T-cell (primary cell): ENCODE data around the gene BEAN1. TPM values are rescaled to one million over a fixed set of nuclear protein-coding genes. Genes with fewer than 3 reads are reported as not detected.

Experiments
- ATAC-seq, 4 experiments: fragments of 200-7000 bp in 3 of 4; fragments of 150-1000 bp in 1 of 4; cut with Tn5 transposase; replicated peaks in 1 of 4; 1 replicate in 3 of 4; 2 replicates in 1 of 4; pipeline ENCODE4 v1.10.0; 2021; ENCODE audit warnings: moderate library complexity in 3 of 4, mild to moderate bottlenecking in 2 of 4, moderate number of reproducible peaks in 1 of 4
- CTCF ChIA-PET, 2 donors: fragments of 300-600 bp; sonication (Branson Sonifier 250); formaldehyde crosslinking; loops; one replicate each; lab custom pipeline; 2022; ENCODE audit warnings: antibody characterized with exemption in 2 of 2; lab: Charles Lee
- POLR2A ChIA-PET, 2 donors: fragments of 300-600 bp; sonication (Branson Sonifier 250); formaldehyde crosslinking; loops; one replicate each; lab custom pipeline; 2022; ENCODE audit warnings: antibody characterized with exemption in 2 of 2; lab: Charles Lee
- DNase-seq, 35 experiments: peaks; one replicate each; pipeline versions ENCODE4 v3.0.0 to v3.0.0-alpha.2; 2013 to 2023
- H3K27ac ChIP-seq: one replicate; pipeline ENCODE4 v1.5.1; 2013; ENCODE audit warnings: low read length
- H3K27me3 ChIP-seq, 2 experiments: replicated peaks in 1 of 2; 1 replicate in 1 of 2; 2 replicates in 1 of 2; pipeline versions ENCODE4 v1.6.1 to v1.7.0; 2013; ENCODE audit warnings: low read length in 1 of 2, mixed read lengths in 1 of 2; ENCODE audit not compliant: control insufficient read depth in 2 of 2, insufficient read depth in 2 of 2; ENCODE audit errors: extremely low read depth in 1 of 2
- H3K36me3 ChIP-seq, 2 donors: 1 replicate in 1 of 2; 2 replicates in 1 of 2; pipeline versions ENCODE4 v1.6.1 to v1.7.0; 2013; ENCODE audit warnings: low read length in 1 of 2; ENCODE audit not compliant: control insufficient read depth in 2 of 2, insufficient read depth in 1 of 2; ENCODE audit errors: extremely low read depth in 1 of 2
- H3K4me1 ChIP-seq, 2 experiments: 1 replicate in 1 of 2; 2 replicates in 1 of 2; pipeline versions ENCODE4 v1.6.1 to v1.7.0; 2013; ENCODE audit warnings: low read length in 2 of 2, mixed read lengths in 1 of 2; ENCODE audit not compliant: insufficient read depth in 2 of 2, control insufficient read depth in 1 of 2; ENCODE audit errors: extremely low read depth in 1 of 2
- H3K4me3 ChIP-seq, 2 donors: 1 replicate in 1 of 2; 2 replicates in 1 of 2; pipeline versions ENCODE4 v1.5.1 to v1.7.0; 2013; ENCODE audit warnings: mild to moderate bottlenecking in 2 of 2, low read length in 1 of 2, moderate library complexity in 1 of 2; ENCODE audit not compliant: control insufficient read depth in 1 of 2; ENCODE audit errors: extremely low read depth in 1 of 2
- H3K9me3 ChIP-seq: 2 replicates; pipeline ENCODE4 v1.7.0; 2013
- H3K27ac Mint-ChIP-seq, 2 donors: one replicate each; pipeline ENCODE4 v1.8.0; 2020 to 2021; ENCODE audit warnings: mild to moderate bottlenecking in 2 of 2, mixed read lengths in 2 of 2
- H3K27me3 Mint-ChIP-seq, 2 donors: one replicate each; pipeline ENCODE4 v1.8.0; 2021 to 2022; ENCODE audit warnings: mixed read lengths in 2 of 2
- H3K36me3 Mint-ChIP-seq: one replicate; pipeline ENCODE4 v1.8.0; 2021; ENCODE audit warnings: mixed read lengths
- H3K4me1 Mint-ChIP-seq, 3 donors: one replicate each; pipeline ENCODE4 v1.8.0; 2020 to 2022; ENCODE audit warnings: mixed read lengths in 3 of 3, mild to moderate bottlenecking in 1 of 3
- H3K4me3 Mint-ChIP-seq, 3 donors: one replicate each; pipeline ENCODE4 v1.8.0; 2020 to 2022; ENCODE audit warnings: mild to moderate bottlenecking in 3 of 3, mixed read lengths in 3 of 3, moderate library complexity in 3 of 3
- H3K9me3 Mint-ChIP-seq, 3 donors: one replicate each; pipeline ENCODE4 v1.8.0; 2020 to 2022; ENCODE audit warnings: mixed read lengths in 3 of 3
- WGBS: methylation state at CpG from one replicate; pipeline ENCODE4 v1.1.5; 2013; ENCODE audit warnings: missing lambda C conversion rate; ENCODE audit not compliant: insufficient coverage; 5-methylcytosine and 5-hydroxymethylcytosine counted together
- total RNA-seq, 35 experiments: library from RNA in 6 of 35; stranded (reverse) in 6 of 35; fragments of 120-200 nt in 1 of 35; gene quantifications; one replicate each; pipeline versions ENCODE4 v1.2.1 to v1.2.4 and lab custom pipeline; 2013 to 2026

The BEAN1 gene
- total RNA-seq, 5 donors from 2014 or later (not counting 1 experiment from before 2014, with no cell fraction given): not detected

DNA sequence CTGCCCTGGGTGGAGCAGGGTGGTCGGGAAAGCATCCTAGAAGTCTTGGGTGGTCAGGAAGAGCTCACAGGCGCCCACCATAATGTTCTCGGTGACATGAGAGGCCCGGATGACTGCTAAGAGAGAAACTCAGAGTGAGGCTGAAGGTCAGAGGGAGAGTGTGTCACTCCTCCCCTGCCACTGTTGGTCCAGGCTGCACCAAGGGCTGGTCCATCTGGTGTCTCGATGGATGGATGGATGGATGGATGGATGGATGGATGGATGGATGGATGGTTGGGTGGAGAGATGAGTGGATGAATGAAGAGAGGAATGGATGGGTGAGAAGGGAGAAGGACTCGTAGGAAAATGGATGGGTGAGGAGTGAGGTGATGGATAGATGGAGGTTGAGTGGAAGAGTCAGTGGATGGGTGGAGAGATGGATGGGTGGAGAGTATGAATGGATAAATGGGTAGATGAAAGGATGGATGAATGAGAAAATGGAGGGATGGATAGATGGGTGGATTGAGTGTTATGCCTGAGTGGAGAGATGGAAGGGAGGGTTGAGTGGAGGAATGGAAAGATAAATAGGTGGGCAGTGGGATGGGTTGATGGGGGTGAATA is 43.0 kb downstream of the BEAN1 start:
- 80% methylated on average over 6 of the region's 6 CpGs for WGBS
- ATAC-seq: no peak
- Mint-ChIP-seq H3K36me3 (no peaks in the 10 kb centered on the region), H3K4me3 (no peak overlapping the region), H3K27me3 (peaks cover 8 to 26% of the 10 kb centered on the region in 2 donors), H3K4me1 (peaks cover 12 to 16% (median 13%) of the 10 kb centered on the region in 3 donors), H3K9me3 (peaks cover 0 to 4% (median 3%) of the 10 kb centered on the region in 3 donors), H3K27ac (no peak overlapping the region)
- no peak overlapping the region for H3K27ac ChIP-seq
- H3K27me3 ChIP-seq: peaks cover 0 to 29% of the 10 kb centered on the region in 2 experiments
- no peaks in the 10 kb centered on the region for H3K9me3 ChIP-seq
- ChIA-PET POLR2A (interaction anchor here in 1 of 2 donors (1.0 kb wide), 1 partner anchor 60 kb away, joined by 9 read pairs; no protein-coding TSS in a partner anchor), CTCF (interaction anchor here in 1 of 2 donors (1.1 kb wide), 1 partner anchor 9 kb away, joined by 3 read pairs; no protein-coding TSS in a partner anchor)
- DNase-seq: no peak
- H3K4me1 ChIP-seq: peaks cover 4 to 13% of the 10 kb centered on the region in 2 experiments
- no peaks in the 10 kb centered on the region for H3K36me3 ChIP-seq
- no peak overlapping the region for H3K4me3 ChIP-seq

DNA sequence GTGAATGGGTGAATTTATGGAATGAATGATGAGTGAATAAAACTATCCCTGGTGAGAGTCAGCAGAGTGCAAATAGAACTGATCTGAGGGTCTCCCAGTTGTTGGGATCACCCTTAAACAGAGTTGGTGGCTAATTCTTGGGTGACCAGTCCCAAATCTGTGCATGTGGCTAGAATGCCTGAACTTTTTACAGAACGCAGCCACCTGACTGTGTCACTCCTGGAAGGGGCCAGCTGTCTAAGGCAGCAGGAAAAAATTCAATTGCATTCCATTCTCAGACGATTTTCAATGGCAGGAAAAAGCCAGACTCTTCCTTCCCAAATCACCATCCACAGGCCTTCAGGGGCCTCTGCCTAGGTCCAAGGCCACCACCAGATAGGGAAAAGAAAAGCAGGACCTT is 43.5 kb downstream of the BEAN1 start:
- 74% methylated on average over 2 of the region's 2 CpGs for WGBS
- CTCF ChIA-PET: no interaction called here
- ATAC-seq (no peak), DNase-seq (no peak)
- H3K4me3 ChIP-seq: no peak overlapping the region
- no peaks in the 10 kb centered on the region for H3K9me3 ChIP-seq
- Mint-ChIP-seq H3K4me3 (no peak overlapping the region), H3K36me3 (no peaks in the 10 kb centered on the region), H3K9me3 (peaks cover 0 to 4% (median 3%) of the 10 kb centered on the region in 3 donors), H3K27ac (no peak overlapping the region), H3K4me1 (peaks cover 15 to 21% (median 17%) of the 10 kb centered on the region in 3 donors), H3K27me3 (peaks cover 7 to 22% of the 10 kb centered on the region in 2 donors)
- H3K36me3 ChIP-seq: no peaks in the 10 kb centered on the region
- H3K27ac ChIP-seq: no peak overlapping the region
- peaks cover 0 to 29% of the 10 kb centered on the region in 2 experiments for H3K27me3 ChIP-seq
- POLR2A ChIA-PET: no interaction called here
- H3K4me1 ChIP-seq: peaks cover 4 to 17% of the 10 kb centered on the region in 2 experiments

DNA sequence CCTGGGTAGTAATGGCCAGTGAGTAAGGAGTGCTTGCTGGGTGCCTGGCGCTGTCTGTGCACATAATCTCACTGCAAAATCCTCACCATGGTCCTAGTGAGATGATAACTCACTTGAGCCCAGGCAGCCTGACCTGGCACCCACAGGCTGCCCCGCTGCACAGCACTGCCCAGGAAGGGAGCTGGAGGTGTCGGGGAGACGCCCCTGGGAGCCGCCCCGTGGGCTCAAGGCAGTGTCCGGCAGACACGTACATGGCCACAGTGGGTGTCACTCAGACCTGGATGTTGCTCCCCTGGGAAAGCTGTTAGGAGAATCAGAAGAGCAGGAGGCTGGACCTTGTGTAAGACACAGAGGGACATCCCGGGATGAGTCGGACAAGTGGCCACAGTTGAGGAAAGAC is 44.2 kb downstream of the BEAN1 start:
- Histone ChIP-seq H3K4me1 (peaks cover 4 to 17% of the 10 kb centered on the region in 2 experiments), H3K4me3 (no peak overlapping the region), H3K27ac (no peak overlapping the region), H3K27me3 (peaks cover 0 to 27% of the 10 kb centered on the region in 2 experiments), H3K9me3 (no peaks in the 10 kb centered on the region), H3K36me3 (no peaks in the 10 kb centered on the region)
- no peaks in the 10 kb centered on the region for H3K36me3 Mint-ChIP-seq
- no peak overlapping the region for H3K27ac Mint-ChIP-seq
- H3K4me1 Mint-ChIP-seq: peaks cover 15 to 22% (median 20%) of the 10 kb centered on the region in 3 donors
- H3K27me3 Mint-ChIP-seq: peaks cover 2 to 19% of the 10 kb centered on the region in 2 donors
- 86% methylated on average over 10 of the region's 10 CpGs for WGBS
- DNase-seq (no peak), ATAC-seq (no peak)
- no peak overlapping the region for H3K4me3 Mint-ChIP-seq
- CTCF ChIA-PET: no interaction called here
- peaks cover 0 to 2% (median 2%) of the 10 kb centered on the region in 3 donors for H3K9me3 Mint-ChIP-seq
- POLR2A ChIA-PET: no interaction called here

DNA sequence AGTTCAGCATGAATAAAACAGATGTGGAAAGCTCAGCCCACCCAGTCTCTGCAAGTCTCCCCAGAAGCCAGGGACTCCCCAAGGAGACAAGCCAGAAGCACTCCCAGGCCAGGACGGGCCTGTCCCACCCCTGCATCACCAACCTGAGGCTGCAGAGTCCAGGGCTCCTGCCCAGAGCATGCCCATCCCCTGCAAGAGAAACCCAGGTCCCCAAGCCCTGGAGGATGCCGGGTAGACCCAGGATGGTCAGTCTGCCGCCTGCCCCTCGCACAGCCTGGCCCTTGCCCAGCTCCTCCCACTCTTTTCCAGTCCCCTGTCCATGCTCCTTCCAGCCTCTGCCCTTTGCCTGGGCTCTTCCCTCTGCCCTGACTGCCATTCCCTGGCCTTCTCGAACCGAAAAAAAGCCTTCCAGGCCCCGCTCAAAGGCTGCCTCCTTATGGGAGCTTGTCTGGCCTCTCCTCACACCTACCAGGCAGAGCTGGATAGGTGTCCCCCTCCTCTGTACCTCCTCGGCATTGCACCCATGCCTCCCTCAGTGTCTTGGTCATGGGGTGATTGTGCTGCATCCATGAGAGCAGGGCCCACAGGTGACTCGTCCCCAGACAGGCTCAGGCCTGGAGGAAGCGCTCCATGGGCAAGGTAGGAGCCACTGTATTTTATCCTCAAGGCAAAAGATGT is 44.8 kb downstream of the BEAN1 start:
- Mint-ChIP-seq H3K27me3 (peaks cover 0 to 15% of the 10 kb centered on the region in 2 donors), H3K27ac (no peak overlapping the region), H3K4me1 (peaks cover 15 to 22% (median 22%) of the 10 kb centered on the region in 3 donors), H3K9me3 (no peaks in the 10 kb centered on the region), H3K4me3 (no peak overlapping the region), H3K36me3 (no peaks in the 10 kb centered on the region)
- CTCF ChIA-PET: no interaction called here
- Histone ChIP-seq H3K4me3 (no peak overlapping the region), H3K27ac (no peak overlapping the region), H3K36me3 (no peaks in the 10 kb centered on the region), H3K27me3 (peaks cover 0 to 27% of the 10 kb centered on the region in 2 experiments), H3K9me3 (no peaks in the 10 kb centered on the region), H3K4me1 (peaks cover 4 to 20% of the 10 kb centered on the region in 2 experiments)
- no peak for ATAC-seq
- POLR2A ChIA-PET: interaction anchor here (0.6 to 0.7 kb wide), 2 partner anchors 86 to 111 kb away, joined by 3 to 4 read pairs; no protein-coding TSS in a partner anchor
- WGBS: 83% methylated on average over 4 of the region's 10 CpGs
- no peak for DNase-seq

DNA sequence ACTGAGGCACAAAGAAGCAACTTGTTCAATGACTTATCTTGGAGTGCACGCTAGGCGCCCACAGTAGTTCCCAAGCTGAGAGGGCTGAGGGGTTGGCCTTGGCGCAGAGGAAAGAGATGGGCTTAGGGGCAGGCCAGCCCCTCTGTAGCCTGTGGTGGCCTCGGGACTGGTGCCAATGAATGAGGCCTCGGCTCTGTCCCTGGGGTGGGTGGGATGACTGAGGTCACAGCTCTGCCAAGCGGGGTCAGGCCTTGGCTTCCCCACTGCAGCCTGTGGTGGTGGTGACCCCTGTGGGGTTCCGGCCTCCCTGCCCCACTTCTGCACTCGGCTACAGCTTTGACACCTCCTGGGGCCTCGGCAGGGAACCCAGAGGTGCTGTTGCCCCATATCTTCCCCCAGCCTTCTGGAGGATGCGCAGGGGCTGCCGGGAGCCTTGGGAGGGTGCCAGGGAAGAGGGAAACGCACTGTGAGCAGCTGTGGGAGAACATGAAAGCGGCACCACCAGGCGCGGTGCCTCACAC is 46.0 kb downstream of the BEAN1 start:
- WGBS: 93% methylated on average over 8 of the region's 15 CpGs
- no peaks in the 10 kb centered on the region for H3K36me3 ChIP-seq
- H3K4me1 Mint-ChIP-seq: peaks cover 15 to 25% (median 22%) of the 10 kb centered on the region in 3 donors
- no peak overlapping the region for H3K4me3 Mint-ChIP-seq
- ATAC-seq (no peak), DNase-seq (no peak)
- no peak overlapping the region for H3K4me3 ChIP-seq
- H3K27me3 ChIP-seq: peaks cover 0 to 20% of the 10 kb centered on the region in 2 experiments
- peaks cover 0 to 9% of the 10 kb centered on the region in 2 donors for H3K27me3 Mint-ChIP-seq
- H3K4me1 ChIP-seq: peaks cover 4 to 24% of the 10 kb centered on the region in 2 experiments
- H3K27ac ChIP-seq: no peak overlapping the region
- H3K36me3 Mint-ChIP-seq: no peaks in the 10 kb centered on the region
- CTCF ChIA-PET: interaction anchor here in 1 of 2 donors (0.6 kb wide), 1 partner anchor 15 kb away, joined by 7 read pairs; no protein-coding TSS in a partner anchor
- no peaks in the 10 kb centered on the region for H3K9me3 ChIP-seq
- H3K27ac Mint-ChIP-seq: no peak overlapping the region
- H3K9me3 Mint-ChIP-seq: no peaks in the 10 kb centered on the region
- POLR2A ChIA-PET: interaction anchor here in 1 of 2 donors (0.6 kb wide), 1 partner anchor 60 kb away, joined by 3 read pairs; no protein-coding TSS in a partner anchor
